Measurements from ENCODE around the gene OR3A2. TPM values are rescaled to one million over a fixed set of nuclear protein-coding genes. Genes with fewer than 3 reads are reported as not detected.
"Not testable (repeated sequence)": the region's sequence is repeated elsewhere in the genome, so short reads cannot be mapped to it uniquely, and the experiment has no call there.

Gene OR3A2
- total RNA-seq, 1 donor from 2014 or later: not detected

DNA sequence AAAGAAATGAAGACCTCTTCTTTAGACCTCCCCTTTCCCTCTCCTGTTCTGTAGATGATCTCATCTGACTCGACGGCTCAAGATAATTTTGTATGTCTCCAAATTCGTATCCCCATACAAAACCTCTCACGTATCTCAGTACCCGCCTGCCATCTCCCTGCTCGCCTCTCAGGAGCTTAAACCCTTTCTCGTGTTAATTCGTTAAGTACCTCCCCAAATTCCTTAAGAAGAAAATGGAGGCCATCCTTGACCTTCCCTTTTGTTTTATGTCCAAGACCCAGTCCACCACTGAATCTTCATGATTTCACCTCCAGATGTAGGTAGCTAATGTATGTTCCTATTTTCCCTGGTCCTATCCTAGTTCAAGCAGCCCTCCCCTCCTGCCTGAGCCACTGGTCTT, 129.5 kb downstream of the OR3A2 start:
- Mint-ChIP-seq H3K9me3 (ENCODE audit: low read depth) (peaks cover 21% of the 10 kb centered on the region), H3K4me3 (ENCODE audit: unreplicated experiment) (no peak overlapping the region), H3K27me3 (ENCODE audit: low read depth) (peaks cover 8% of the 10 kb centered on the region), H3K4me1 (ENCODE audit: low read depth) (no peaks in the 10 kb centered on the region), H3K27ac (ENCODE audit: unreplicated experiment) (no peak overlapping the region), H3K36me3 (ENCODE audit: low read depth) (no peaks in the 10 kb centered on the region)
- TF ChIP-seq, protein P1, sequence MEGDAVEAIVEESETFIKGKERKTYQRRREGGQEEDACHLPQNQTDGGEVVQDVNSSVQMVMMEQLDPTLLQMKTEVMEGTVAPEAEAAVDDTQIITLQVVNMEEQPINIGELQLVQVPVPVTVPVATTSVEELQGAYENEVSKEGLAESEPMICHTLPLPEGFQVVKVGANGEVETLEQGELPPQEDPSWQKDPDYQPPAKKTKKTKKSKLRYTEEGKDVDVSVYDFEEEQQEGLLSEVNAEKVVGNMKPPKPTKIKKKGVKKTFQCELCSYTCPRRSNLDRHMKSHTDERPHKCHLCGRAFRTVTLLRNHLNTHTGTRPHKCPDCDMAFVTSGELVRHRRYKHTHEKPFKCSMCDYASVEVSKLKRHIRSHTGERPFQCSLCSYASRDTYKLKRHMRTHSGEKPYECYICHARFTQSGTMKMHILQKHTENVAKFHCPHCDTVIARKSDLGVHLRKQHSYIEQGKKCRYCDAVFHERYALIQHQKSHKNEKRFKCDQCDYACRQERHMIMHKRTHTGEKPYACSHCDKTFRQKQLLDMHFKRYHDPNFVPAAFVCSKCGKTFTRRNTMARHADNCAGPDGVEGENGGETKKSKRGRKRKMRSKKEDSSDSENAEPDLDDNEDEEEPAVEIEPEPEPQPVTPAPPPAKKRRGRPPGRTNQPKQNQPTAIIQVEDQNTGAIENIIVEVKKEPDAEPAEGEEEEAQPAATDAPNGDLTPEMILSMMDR (IDR thresholded peaks at IDR 0.05): no peak
- no peak for DNase-seq (ENCODE audit: low spot score)

GRCh38 chr17:3249013-3249412, 137.1 kb downstream of the OR3A2 start:
- not testable (repeated sequence) for H3K27ac Mint-ChIP-seq (ENCODE audit: unreplicated experiment); H3K36me3 Mint-ChIP-seq (ENCODE audit: low read depth); DNase-seq (ENCODE audit: low spot score); H3K4me1 Mint-ChIP-seq (ENCODE audit: low read depth); H3K4me3 Mint-ChIP-seq (ENCODE audit: unreplicated experiment); H3K9me3 Mint-ChIP-seq (ENCODE audit: low read depth); H3K27me3 Mint-ChIP-seq (ENCODE audit: low read depth)

DNA sequence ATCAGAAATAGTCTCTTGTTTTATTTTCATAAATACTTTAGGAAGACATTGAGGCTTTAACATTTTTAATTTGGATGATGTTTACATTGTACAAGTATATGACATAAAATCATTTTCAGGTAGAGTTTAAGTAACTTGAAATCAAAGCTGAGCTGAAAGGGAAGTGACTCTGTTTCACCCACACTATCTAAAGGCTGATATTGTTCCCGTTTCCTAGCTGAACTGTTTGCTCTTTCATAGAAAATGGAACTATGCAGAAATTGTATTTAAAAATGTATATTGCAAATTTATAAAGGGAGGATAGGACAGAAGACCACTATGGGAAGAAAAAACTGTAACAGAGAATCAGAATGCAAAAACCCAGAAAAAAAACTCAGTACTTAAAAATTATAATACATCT, 141.3 kb downstream of the OR3A2 start:
- not testable (repeated sequence) for DNase-seq (ENCODE audit: low spot score); H3K9me3 Mint-ChIP-seq (ENCODE audit: low read depth)

DNA sequence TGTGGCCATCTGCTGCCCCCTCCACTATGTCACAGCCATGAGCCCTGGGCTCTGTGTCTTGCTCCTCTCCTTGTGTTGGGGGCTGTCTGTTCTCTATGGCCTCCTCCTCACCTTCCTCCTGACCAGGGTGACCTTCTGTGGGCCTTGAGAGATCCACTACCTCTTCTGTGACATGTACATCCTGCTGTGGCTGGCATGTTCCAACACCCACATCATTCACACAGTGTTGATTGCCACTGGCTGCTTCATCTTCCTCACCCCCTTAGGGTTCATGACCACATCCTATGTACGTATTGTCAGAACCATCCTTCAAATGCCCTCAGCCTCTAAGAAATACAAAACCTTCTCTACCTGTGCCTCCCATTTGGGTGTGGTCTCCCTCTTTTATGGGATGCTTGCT, 145.1 kb downstream of the OR3A2 start:
- H3K27me3 Mint-ChIP-seq (ENCODE audit: low read depth); H3K4me1 Mint-ChIP-seq (ENCODE audit: low read depth); H3K36me3 Mint-ChIP-seq (ENCODE audit: low read depth); H3K4me3 Mint-ChIP-seq (ENCODE audit: unreplicated experiment); H3K27ac Mint-ChIP-seq (ENCODE audit: unreplicated experiment); DNase-seq (ENCODE audit: low spot score); H3K9me3 Mint-ChIP-seq (ENCODE audit: low read depth): not testable (repeated sequence)

More for the DNA sequence above, 141.3 kb downstream of the OR3A2 start:
- H3K4me1 Mint-ChIP-seq (ENCODE audit: low read depth); H3K36me3 Mint-ChIP-seq (ENCODE audit: low read depth); H3K4me3 Mint-ChIP-seq (ENCODE audit: unreplicated experiment); H3K27me3 Mint-ChIP-seq (ENCODE audit: low read depth); H3K27ac Mint-ChIP-seq (ENCODE audit: unreplicated experiment): not testable (repeated sequence)

DNA sequence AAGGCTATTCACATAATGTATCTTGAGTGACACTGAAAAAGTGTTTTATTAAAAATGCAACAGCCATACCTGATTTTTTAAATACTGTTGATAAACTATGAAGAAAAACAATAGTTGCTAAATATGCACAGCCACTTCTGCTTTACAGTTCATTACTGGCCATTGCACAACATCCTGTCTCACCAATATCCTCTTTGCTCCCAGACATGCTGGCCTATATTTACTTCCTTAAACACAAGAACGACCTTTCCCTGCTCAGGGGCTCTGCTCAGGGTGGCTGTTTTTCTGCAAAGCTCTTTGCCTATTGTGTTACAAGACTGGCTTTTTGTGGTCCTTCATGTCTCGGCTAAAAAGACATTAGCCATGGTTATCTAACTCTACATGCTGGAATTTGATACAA, 147.4 kb downstream of the OR3A2 start:
- DNase-seq (ENCODE audit: low spot score); H3K9me3 Mint-ChIP-seq (ENCODE audit: low read depth); H3K36me3 Mint-ChIP-seq (ENCODE audit: low read depth); H3K27me3 Mint-ChIP-seq (ENCODE audit: low read depth); H3K4me3 Mint-ChIP-seq (ENCODE audit: unreplicated experiment); H3K27ac Mint-ChIP-seq (ENCODE audit: unreplicated experiment); H3K4me1 Mint-ChIP-seq (ENCODE audit: low read depth): not testable (repeated sequence)

- H3K36me3 Mint-ChIP-seq (ENCODE audit: low read depth); H3K9me3 Mint-ChIP-seq (ENCODE audit: low read depth); H3K4me1 Mint-ChIP-seq (ENCODE audit: low read depth); H3K4me3 Mint-ChIP-seq (ENCODE audit: unreplicated experiment); H3K27me3 Mint-ChIP-seq (ENCODE audit: low read depth); DNase-seq (ENCODE audit: low spot score); H3K27ac Mint-ChIP-seq (ENCODE audit: unreplicated experiment): not testable (repeated sequence)
These were observed 153.8 kb downstream of the OR3A2 start for GRCh38 chr17:3232300-3232699.

Other genes with a start within 250 kb of the OR3A2 start
- gene OR1A2, start 188.8 kb downstream of the OR3A2 start, total RNA-seq: not detected in 3 replicates
- gene OR1A1, start 178.6 kb downstream of the OR3A2 start, total RNA-seq: not detected in 3 replicates
- not detected in 3 replicates for gene OR3A1, start 87.9 kb downstream of the OR3A2 start, total RNA-seq
- not detected in 3 replicates for gene OR1E1, start 12.1 kb upstream of the OR3A2 start, total RNA-seq
- not detected in 3 replicates for gene OR3A3, start 25.1 kb upstream of the OR3A2 start, total RNA-seq
- not detected in 3 replicates for gene OR1E2, start 47.5 kb upstream of the OR3A2 start, total RNA-seq
- gene SPATA22, start 85.5 kb upstream of the OR3A2 start, total RNA-seq: not detected in 3 replicates
- gene ASPA, start 89.7 kb upstream of the OR3A2 start, total RNA-seq: not detected in 3 replicates
- gene TRPV3, start 171.5 kb upstream of the OR3A2 start, total RNA-seq: 0.27 to 0.74 TPM in 2 of 3 replicates, not detected in the other
- gene TRPV1, start 223.1 kb upstream of the OR3A2 start, total RNA-seq: 2.2 to 4.8 TPM (median 3.1 TPM) in 3 replicates
- gene SHPK, start 249.9 kb upstream of the OR3A2 start, total RNA-seq: 5.6 to 6.1 TPM (median 5.9 TPM) in 3 replicates

All from chondrocyte (in vitro differentiated cells).